GM19438 (cell line): ENCODE measurements around the gene CILP2.

ENCODE experiments used
- ATAC-seq: cut with Tn5 transposase; IDR thresholded peaks from one replicate; pipeline ENCODE4 v1.9.1; 2021; ENCODE audit warnings: low read depth; ENCODE audit not compliant: unreplicated experiment

Gene CILP2, protein sequence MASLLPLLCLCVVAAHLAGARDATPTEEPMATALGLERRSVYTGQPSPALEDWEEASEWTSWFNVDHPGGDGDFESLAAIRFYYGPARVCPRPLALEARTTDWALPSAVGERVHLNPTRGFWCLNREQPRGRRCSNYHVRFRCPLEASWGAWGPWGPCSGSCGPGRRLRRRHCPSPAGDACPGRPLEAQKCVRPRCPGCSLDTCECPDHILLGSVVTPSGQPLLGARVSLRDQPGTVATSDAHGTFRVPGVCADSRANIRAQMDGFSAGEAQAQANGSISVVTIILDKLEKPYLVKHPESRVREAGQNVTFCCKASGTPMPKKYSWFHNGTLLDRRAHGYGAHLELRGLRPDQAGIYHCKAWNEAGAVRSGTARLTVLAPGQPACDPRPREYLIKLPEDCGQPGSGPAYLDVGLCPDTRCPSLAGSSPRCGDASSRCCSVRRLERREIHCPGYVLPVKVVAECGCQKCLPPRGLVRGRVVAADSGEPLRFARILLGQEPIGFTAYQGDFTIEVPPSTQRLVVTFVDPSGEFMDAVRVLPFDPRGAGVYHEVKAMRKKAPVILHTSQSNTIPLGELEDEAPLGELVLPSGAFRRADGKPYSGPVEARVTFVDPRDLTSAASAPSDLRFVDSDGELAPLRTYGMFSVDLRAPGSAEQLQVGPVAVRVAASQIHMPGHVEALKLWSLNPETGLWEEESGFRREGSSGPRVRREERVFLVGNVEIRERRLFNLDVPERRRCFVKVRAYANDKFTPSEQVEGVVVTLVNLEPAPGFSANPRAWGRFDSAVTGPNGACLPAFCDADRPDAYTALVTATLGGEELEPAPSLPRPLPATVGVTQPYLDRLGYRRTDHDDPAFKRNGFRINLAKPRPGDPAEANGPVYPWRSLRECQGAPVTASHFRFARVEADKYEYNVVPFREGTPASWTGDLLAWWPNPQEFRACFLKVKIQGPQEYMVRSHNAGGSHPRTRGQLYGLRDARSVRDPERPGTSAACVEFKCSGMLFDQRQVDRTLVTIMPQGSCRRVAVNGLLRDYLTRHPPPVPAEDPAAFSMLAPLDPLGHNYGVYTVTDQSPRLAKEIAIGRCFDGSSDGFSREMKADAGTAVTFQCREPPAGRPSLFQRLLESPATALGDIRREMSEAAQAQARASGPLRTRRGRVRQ

GRCh38 chr19:19538061-19538784 is at the start of gene CILP2:
TSS of gene CILP2 (plus strand) at chr19:19538265. CDS start at chr19:19538350, 85 bp downstream.
- ATAC-seq, result no peak

DNA sequence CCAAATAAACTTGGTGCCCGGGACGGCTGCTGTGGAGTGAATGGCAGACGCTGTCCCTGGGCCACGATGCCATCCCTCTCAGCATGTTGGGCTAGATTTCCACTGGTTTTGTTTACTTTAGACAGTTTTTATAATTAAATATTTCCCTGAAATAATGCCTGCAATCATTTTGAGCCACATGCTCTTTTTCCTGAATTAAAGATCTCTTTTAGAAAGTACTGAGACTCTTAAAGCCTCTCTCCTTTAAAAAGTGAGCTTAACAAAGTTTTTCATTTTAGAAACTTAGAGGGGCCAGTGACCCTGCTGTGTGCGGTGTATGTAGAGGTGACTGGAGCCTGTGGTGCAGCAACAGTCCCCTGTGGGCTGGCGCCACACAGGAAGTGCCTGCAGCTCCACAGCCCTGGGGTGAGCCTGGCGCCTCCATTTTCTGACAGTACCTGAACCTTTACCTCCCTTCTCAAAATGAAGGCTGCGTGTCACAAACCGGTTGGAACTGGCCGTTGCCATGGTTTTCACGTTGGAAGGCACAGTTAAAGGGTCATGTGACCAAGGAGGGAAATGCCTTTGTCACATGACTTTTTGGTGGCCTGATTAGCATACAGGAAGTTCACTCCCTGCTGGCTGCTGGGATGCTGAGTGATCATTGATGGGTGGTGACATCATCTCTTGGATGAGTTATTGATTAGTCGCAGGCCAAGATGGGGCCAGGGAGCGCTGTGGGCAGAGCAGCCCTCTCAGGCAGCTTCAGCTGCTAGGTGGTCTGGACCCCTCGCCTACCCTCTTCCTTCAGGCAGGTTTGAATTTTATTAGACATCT is 49.0 kb upstream of the CILP2 start:
- ATAC-seq, result peak; percentile 66

GRCh38 chr19:19489804-19490204 is 48.3 kb upstream of the CILP2 start:
- no peak for ATAC-seq

GRCh38 chr19:19490214-19490968 is 47.7 kb upstream of the CILP2 start:
- no peak for ATAC-seq

- no peak for ATAC-seq
These were observed 46.6 kb upstream of the CILP2 start for GRCh38 chr19:19491321-19492025.

DNA sequence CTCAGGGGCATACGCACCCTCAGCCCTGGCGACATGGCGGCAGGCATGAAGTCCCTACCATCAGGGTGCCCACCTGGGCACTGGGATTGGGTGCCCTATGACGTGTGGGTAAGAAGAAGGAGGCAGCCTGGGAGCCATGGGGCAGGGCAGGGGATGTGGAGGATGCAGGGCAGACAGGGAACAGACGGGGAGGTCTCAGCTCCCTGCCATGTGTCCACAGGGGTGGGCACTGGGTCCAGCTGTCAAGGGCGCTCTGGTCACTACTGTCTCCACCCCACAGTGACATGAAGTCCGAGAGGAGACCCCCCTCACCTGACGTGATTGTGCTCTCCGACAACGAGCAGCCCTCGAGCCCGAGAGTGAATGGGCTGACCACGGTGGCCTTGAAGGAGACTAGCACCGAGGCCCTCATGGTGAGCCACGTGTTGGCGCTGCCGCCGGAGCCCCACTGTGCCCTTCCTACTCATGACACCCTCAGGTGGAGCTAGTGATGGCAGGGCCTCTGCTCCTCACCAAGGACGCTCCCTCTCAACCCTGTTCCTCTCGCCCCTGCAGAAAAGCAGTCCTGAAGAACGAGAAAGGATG is 45.9 kb upstream of the CILP2 start:
- no peak for ATAC-seq

- ATAC-seq, result no peak
These were observed 44.1 kb upstream of the CILP2 start for GRCh38 chr19:19493841-19494546.

DNA sequence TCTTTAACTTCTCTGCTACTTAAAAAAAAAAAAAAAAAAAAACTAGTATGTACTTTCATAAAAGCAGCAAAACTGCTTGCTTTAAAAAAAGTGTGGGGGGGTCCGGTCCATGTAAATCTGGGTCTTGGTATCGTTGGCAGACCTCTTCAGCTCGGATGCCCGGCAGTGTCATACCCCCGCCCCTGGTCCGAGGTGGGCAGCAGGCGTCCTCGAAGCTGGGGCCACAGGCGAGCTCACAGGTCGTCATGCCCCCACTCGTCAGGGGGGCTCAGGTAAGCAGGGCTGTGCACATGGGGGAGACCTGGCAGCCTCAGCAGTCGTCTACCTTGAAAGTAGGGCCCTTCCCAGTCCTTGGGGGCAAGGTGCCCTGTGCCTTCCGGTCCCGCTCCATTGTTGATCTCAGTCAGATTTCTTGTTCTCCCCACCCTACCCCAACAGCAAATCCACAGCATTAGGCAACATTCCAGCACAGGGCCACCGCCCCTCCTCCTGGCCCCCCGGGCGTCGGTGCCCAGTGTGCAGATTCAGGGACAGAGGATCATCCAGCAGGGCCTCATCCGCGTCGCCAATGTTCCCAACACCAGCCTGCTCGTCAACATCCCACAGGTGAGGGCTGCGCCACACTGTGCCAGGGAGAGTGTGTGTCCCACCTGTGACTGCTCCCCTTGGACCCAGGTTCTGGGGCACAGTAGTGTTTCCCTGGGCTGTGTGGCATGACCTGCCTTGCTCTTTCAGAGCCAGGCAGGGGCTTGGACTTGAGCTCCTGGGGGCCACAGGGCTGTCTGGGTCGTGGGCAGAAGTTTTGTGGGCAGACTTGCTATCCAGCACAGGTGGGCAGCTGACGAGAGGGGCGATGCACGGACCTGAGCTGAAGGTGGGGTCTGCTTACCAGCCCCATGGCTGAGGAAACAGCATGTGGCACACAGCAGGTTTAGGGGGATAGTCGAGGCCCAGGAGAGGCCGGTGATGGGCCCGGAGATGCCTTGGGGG is 42.2 kb upstream of the CILP2 start:
- ATAC-seq, result no peak

- ATAC-seq, result no peak
These were observed 39.6 kb upstream of the CILP2 start for GRCh38 chr19:19498255-19498991.

DNA sequence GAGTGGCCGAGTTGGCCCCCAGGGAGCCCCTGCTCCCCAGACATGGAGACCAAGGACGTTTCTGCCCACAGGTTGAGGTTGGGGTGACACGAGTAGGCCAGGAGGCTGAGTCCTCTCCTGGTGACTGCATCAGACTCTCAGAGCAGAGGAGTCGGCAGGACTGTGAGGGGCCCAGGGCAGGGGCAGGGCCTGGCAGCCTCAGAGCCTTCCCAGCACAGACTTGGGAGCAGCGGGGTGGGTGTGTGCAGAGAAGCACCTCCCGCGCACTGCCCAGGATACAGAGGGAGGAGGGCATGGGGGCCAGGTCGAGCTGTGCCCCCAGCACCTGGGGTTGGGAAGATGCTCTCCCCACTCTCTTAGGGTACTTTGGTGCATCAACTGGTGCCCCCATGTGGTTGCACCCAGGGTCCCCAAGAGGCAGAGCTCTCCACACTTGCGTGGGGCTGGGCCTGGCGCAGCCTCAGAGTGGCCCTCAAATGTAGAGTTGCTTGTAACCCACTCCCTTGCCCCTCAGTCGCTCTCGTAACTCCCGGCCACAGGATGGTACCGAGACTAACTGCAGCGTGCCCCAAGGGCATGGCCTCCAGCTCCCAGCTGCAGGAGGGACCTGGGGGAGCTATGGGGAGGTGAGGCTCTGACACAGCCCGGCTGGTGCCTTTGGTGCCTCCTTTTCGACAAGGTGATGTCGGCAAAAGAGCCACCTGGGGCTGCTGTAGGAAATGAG is 38.6 kb upstream of the CILP2 start:
- no peak for ATAC-seq

DNA sequence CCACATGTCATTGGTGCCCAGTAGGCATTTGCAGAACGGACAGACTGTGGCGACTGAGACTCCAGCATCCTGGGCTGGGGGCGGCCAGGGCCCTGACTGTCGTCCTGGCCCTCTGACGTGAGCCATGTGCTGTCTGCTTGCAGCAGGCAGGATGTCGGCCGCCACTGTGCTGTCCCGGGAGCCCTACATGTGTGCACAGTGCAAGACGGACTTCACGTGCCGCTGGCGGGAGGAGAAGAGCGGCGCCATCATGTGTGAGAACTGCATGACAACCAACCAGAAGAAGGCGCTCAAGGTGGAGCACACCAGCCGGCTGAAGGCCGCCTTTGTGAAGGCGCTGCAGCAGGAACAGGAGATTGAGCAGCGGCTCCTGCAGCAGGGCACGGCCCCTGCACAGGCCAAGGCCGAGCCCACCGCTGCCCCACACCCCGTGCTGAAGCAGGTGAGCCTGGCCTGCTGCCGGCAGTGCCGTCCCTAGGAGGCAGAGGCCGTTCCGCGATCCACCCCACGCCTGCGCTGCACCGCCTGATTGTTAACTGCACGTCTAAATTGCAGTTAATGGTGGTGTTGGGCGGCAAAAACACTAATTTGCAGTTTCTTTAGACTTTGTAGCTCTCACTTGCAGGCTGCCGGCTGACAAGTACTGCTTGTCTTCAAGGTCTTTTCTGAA is 37.0 kb upstream of the CILP2 start:
- no peak for ATAC-seq

GRCh38 chr19:19501798-19502197 is 36.3 kb upstream of the CILP2 start:
- ATAC-seq, result no peak

DNA sequence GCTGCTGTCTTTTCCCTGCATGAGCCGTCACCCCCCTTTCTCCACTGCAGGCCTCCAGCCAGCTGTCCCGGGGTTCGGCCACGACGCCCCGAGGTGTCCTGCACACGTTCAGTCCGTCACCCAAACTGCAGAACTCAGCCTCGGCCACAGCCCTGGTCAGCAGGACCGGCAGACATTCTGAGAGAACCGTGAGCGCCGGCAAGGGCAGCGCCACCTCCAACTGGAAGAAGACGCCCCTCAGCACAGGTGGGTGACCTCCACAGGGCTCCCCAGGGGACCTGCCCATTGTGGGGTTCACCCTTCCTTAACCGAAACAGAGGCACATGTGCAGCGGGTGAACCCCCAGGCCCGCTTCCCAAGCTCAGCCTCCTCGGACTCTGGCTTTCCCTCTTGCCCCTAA is 35.8 kb upstream of the CILP2 start:
- ATAC-seq, result no peak
